ENCODE data around the gene SDC1. TPM values are rescaled to one million over a fixed set of nuclear protein-coding genes. Genes with fewer than 3 reads are reported as not detected.

Gene SDC1
- total RNA-seq, 4 donors from 2014 or later: 0.50 to 5.4 (median 1.6) TPM

DNA sequence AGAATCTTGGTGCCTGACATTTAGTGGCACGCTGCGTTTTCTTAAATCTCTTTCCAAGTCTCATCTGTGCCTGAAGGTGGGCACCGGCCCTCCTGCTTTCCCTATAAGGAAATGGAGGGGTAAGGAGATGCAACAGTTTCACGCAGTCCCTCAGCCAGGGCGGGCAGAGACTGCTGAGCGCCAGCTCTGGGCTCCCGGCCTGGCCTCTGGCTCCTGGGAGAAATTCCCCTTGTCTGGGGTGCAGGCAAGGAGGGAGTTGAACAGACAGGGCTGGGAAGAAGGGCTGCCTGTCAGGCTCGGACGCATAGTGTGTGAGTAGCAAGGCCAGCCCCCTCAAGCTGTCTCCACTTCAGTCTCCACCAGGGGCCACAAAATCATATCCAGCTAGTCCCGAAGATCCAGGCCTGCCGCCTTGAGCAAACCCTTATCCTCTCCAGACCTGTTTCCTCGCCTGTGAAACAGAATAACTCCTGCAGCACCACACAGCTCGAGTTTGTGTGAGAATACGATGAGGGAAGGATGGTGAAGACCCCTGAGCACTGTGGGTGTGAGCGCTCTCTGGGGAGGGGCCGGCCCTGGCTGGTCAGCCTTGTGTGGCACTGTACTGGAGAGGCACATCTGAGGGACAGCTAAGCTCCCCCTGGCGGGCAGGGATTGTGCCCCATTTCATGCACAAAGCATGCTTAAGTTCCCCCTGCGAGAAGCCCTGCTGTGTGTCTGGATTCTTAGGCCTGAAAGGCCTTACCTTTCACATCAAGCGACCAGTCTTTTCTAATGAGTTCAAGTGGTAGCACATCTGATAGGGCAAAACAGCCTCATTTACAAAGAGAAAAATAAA lies 33.8 kb downstream of the SDC1 start:
- TF ChIP-seq CTCF (IDR thresholded peaks at IDR 0.05): no peak
- ATAC-seq (ENCODE audit: low FRiP score): no peak
- DNase-seq (ENCODE audit: low spot score): no peak

DNA sequence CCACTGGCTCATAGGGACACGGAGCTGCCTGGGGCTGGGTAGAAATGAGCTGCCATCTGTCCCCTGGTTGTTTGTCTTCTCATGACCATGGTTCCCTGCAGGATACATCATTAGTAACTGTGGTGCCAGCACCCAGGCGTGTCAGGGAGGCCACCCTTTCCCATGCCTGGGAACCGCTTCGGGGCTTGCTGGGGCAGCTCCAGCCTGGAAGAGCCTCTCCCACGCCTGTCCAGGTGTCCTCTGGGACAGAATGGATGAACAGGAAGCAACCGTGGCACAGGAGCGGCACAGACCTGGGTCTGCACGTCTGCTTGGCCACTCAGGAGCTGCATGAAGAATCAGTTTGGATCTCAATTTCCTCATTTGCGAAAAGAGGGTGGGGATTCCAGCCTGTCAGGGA lies 34.8 kb downstream of the SDC1 start:
- no peak for TF ChIP-seq CTCF (IDR thresholded peaks at IDR 0.05)
- ATAC-seq (ENCODE audit: low FRiP score) (no peak), DNase-seq (ENCODE audit: low spot score) (no peak)

DNA sequence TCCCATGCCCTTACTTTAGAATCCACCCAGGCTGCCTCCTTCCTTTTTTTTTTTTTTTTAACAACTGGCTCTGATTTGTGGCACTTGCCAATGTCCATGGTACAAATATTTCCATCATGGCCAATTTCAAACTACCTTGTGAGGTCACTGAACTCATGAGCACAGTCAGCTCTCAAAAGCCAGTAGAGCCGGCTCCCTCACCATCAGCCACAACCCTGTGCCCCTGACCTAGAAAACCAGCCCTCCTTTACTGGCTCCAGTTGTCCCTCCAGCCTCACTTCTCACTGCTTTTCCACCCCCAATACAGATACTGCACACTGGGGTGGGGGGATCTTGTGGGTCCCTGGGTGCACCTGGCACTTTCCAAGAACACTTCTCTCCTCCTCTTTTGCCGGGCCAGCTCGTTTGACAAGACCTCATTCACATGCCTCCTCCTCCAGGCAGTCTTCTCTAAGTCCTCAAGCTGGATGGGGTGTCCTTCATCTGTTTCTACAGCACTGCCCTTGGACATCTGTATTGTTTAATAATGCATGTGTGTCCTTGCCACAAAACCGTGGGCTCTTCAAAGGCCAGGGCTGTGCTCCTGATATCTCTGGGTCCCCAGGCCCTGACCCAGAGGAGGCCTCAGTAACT lies 35.5 kb downstream of the SDC1 start:
- ATAC-seq (ENCODE audit: low FRiP score) (no peak), DNase-seq (ENCODE audit: low spot score) (no peak)
- no peak for TF ChIP-seq CTCF (IDR thresholded peaks at IDR 0.05)

DNA sequence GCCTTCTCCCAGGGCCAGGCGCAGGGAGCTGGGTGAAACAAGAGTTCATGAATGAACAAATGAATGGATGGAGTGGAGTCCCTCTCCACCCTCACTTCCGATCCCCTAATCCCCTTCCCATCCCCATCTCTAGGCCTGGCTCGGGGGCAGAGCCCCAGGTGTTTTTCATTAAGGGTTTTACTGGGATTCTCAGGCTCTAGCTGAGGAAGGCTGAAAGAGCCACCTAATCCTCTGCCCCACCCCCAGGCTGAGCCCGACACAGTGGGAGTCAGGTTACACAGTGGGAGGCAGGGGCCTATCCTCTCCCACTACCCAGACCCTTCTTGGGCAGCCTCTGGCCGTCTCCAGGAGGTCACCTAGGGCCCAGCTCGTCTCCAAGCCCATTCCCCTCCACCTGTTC lies 36.1 kb downstream of the SDC1 start:
- ATAC-seq (ENCODE audit: low FRiP score): no peak
- TF ChIP-seq CTCF (IDR thresholded peaks at IDR 0.05): no peak

GRCh38 chr2:20188201-20188600 lies 36.7 kb downstream of the SDC1 start:
- TF ChIP-seq CTCF (IDR thresholded peaks at IDR 0.05): no peak
- ATAC-seq (ENCODE audit: low FRiP score) (no peak), DNase-seq (ENCODE audit: low spot score) (no peak)

More for the DNA sequence above, 36.1 kb downstream of the SDC1 start:
- no peak for DNase-seq (ENCODE audit: low spot score)

DNA sequence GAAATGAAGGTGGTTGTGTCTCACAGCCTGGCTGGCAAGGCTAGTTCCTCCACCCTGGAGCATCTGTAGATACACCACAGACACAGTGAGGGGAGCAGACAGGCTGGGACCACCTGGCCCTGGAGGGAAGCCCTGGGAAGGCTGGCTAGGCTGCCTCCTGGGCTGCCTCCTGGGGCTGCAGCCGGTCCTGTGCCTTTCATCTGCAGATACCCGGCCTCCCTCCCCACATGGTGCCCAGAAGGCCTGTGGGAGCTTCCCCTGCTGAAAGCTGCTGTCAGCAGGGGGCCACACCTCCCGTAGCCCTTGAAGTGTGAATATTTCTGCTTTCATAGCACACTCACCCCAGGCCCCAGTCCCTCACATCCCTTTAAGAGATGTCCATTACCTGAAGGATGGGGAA lies 37.6 kb downstream of the SDC1 start:
- TF ChIP-seq CTCF (IDR thresholded peaks at IDR 0.05): no peak
- ATAC-seq (ENCODE audit: low FRiP score) (no peak), DNase-seq (ENCODE audit: low spot score) (no peak)

- ATAC-seq (ENCODE audit: low FRiP score) (no peak), DNase-seq (ENCODE audit: low spot score) (no peak)
- TF ChIP-seq CTCF (IDR thresholded peaks at IDR 0.05): no peak
Measured at GRCh38 chr2:20186855-20187187, 38.1 kb downstream of the SDC1 start.
